NCI-H1105 treated with DMSO at 0.1 percent for 48 hours (cell line): ENCODE data around the gene KCTD19.

ENCODE experiments used
- DNase-seq: peaks from one replicate; lab custom pipeline; 2025; lab: John Stamatoyannopoulos, UW

The KCTD19 gene

GRCh38 chr16:67317853-67318252 is 8.7 kb downstream of the KCTD19 start:
- no peak for DNase-seq

- DNase-seq, result no peak
These were observed 13.8 kb downstream of the KCTD19 start for GRCh38 chr16:67312719-67313118.

- no peak for DNase-seq
These were observed 14.7 kb downstream of the KCTD19 start for GRCh38 chr16:67311607-67312488.

- no peak for DNase-seq
These were observed 16.0 kb downstream of the KCTD19 start for GRCh38 chr16:67310561-67310960.

- DNase-seq, result no peak
These were observed 21.1 kb downstream of the KCTD19 start for GRCh38 chr16:67305216-67306071.

GRCh38 chr16:67304020-67304419 is 22.5 kb downstream of the KCTD19 start:
- no peak for DNase-seq

- DNase-seq, result no peak
These were observed 23.6 kb downstream of the KCTD19 start for GRCh38 chr16:67302970-67303369.

GRCh38 chr16:67302076-67302475 is 24.5 kb downstream of the KCTD19 start:
- no peak for DNase-seq

- DNase-seq, result no peak
These were observed 25.3 kb downstream of the KCTD19 start for GRCh38 chr16:67301080-67301782.

- no peak for DNase-seq
These were observed 27.3 kb downstream of the KCTD19 start for GRCh38 chr16:67299269-67299668.

GRCh38 chr16:67298277-67298676 is 28.3 kb downstream of the KCTD19 start:
- DNase-seq, result no peak

GRCh38 chr16:67296420-67296819 is 30.1 kb downstream of the KCTD19 start:
- no peak for DNase-seq

GRCh38 chr16:67294938-67295361 is 31.6 kb downstream of the KCTD19 start:
- no peak for DNase-seq

- DNase-seq, result no peak
These were observed 32.3 kb downstream of the KCTD19 start for GRCh38 chr16:67294171-67294757.

GRCh38 chr16:67291461-67291860 is 35.1 kb downstream of the KCTD19 start:
- DNase-seq, result no peak

- no peak for DNase-seq
These were observed 38.6 kb downstream of the KCTD19 start for GRCh38 chr16:67287960-67288359.

GRCh38 chr16:67286441-67287235 is 39.9 kb downstream of the KCTD19 start:
- no peak for DNase-seq

GRCh38 chr16:67284699-67285646 is 41.6 kb downstream of the KCTD19 start:
- DNase-seq, result peak; percentile 75

- no peak for DNase-seq
These were observed 42.5 kb downstream of the KCTD19 start for GRCh38 chr16:67283826-67284555.
